Measurements from ENCODE around the gene SH3BP5L.

Gene SH3BP5L

DNA sequence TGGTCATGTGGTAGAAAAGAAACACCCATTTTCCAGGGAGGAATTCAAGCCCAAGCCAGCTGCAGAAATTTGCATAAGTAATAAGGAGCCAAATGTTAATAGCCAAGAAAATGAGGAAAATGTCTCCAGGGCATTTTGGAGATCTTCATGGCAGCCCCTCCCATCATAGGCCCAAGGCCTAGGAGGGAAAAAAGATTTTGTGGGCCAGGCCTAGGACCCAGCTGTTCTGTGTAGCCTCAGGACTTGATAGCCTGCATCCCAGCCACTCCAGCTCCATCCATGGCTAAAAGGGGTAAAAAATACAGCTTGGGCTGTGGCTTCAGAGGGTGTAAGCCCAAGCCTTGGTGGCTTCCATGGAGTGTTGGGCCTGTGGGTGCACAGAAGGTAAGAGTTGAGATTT lies 48.7 kb downstream of the SH3BP5L start:
- no peak for DNase-seq

DNA sequence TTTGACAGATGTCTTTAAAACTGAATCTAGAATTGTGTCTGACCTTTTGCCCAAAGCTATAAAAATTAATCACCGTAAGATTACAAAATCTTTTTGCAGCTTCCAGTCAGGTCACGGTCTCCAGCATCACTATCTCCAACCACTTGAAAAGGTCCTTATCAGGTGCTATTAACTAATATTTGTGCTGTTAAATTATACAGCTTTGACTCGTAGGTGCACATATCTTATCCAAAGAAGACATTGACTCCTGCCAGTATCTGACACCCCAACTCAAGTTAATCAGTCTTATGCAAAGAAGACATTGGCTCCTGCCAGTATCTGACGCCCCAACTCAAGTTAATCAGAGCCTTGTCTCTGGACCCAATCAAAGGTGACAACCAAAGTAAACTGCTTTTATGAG lies 50.3 kb downstream of the SH3BP5L start:
- no peak for DNase-seq
